ENCODE measurements around the gene CCNY.

The CCNY gene

GRCh38 chr10:35598379-35598778 is 262.1 kb downstream of the CCNY start:
- DNase-seq, result no peak

GRCh38 chr10:35600193-35600592 is 263.9 kb downstream of the CCNY start:
- no peak for DNase-seq

GRCh38 chr10:35605191-35605590 is 268.9 kb downstream of the CCNY start, which contains the start of gene GJD4:
Gene GJD4 (plus strand): TSS chr10:35605341. CDS start chr10:35605568, 227 bp downstream.
- DNase-seq, result no peak

GRCh38 chr10:35606430-35606829 is 270.1 kb downstream of the CCNY start:
- DNase-seq, result no peak

- DNase-seq, result peak in 1 of 2 donors; percentile 5
These were observed 271.4 kb downstream of the CCNY start for GRCh38 chr10:35607475-35608327.

- DNase-seq, result no peak
These were observed 272.0 kb downstream of the CCNY start for GRCh38 chr10:35608328-35608672.

- no peak for DNase-seq
These were observed 275.4 kb downstream of the CCNY start for GRCh38 chr10:35611750-35612149.

- no peak for DNase-seq
These were observed 276.2 kb downstream of the CCNY start for GRCh38 chr10:35612385-35613106.

GRCh38 chr10:35613107-35613440 is 276.8 kb downstream of the CCNY start:
- no peak for DNase-seq

GRCh38 chr10:35613597-35614226 is 277.4 kb downstream of the CCNY start:
- no peak for DNase-seq

GRCh38 chr10:35614312-35614711 is 278.0 kb downstream of the CCNY start:
- no peak for DNase-seq
